ENCODE data around the gene HDAC3.
"Not testable (repeated sequence)": the region's sequence is repeated elsewhere in the genome, so short reads cannot be mapped to it uniquely, and the experiment has no call there.

HDAC3 gene

DNA sequence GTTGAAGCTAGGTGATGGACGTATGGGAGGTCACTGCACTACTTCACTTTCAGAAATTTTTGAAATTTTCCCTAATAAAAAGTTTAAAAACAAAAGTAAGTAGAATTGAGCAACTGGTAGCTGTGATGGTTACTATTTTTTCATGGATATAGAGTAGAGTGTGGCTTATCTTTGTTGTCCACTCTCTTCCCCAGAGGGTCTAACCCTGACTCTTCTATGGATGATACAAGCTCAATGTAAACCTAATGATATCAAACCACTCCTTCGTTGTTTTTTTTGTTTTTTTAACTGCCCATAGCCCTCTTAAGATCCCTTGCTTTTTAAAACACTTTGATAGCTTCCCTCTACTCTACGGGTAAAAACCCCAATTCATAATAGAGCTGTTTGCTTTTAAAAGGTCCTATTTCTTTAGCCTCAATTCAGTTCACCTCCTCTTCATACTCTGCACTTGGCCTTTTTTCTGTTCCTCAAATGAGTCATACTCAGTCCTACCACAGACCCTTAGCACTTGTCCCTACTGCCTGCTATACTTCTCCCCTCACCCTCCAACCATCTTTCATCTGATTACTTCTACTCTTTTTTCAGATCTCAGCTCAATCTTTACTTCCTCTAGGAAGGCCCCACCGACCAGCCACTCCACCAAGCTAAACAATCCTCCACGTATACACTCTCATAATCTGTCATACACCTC lies 2.6 kb downstream of the HDAC3 start:
- no peak for DNase-seq

DNA sequence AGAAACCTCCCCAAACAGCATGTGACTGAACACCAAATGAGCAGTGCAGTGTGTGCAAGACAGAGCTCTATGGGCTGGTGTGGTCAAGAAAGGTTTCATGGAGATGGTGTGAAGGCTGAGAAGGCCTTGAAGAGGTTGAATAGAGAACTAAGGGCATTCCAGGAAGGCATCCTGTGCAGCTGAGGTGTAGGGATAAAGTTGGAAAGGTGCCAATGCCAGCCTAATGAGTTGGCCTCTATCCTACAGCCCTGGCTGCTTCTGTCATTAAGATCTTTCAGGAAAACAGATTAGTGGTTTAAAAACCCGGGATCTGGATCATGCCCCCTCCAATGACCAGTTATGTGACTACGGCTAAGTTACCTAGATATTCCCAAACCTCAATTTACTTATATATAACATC lies 4.0 kb downstream of the HDAC3 start:
- DNase-seq: no peak

DNA sequence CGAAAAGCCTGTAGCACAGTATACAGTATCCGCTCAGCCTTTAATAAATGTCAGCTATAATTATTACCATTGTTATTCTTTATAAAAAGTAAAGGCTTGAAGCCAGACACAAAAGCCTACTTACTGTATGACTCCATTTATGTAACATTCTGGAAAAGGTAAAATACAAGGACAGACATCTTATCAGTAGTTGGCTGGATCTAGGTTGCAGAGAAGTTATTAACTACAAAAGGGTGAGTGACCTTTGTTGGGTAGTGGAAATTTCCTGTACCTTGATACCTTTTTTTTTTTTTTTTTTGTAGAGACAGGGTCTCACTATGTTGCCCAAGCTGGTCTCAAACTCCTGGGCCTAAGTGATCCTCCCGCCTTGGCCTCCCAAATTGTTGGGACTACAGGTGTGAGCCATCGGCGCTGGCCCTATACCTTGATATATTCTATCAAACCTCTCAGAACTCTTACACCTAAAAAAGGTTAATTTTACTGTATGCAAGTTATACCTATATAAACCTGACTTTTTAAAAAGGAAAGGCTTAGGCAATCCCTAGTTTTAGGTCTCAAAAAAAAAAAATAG lies 6.0 kb downstream of the HDAC3 start:
- no peak for DNase-seq

DNA sequence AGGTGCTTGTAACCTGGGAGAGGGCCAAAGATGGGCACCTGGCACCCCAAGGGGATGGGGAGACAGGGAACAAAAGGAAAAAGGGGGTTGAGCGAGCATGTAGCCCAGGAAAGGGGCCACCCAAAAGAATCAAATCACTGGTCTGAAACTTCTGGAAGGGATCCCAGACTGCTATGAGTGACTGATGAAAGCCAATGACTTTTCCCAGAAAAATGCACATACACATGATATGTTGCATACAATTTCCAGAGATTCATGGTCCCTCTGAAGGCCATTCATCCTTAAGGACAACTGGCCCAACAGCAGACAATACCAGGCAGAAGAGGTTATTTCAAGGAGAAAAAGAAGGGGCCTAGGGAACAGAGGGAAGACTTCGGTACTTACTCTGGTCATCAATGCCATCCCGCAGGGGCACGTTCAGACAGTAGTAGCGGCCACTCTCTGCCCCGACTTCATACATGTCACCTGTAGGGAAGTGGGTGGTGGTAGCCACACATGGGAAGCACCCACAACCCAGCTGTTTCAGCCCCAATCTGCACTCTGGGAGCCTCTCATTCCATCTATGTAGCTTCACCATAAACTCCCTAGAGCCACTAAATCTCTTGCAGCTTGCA lies 8.4 kb downstream of the HDAC3 start:
- no peak for DNase-seq

DNA sequence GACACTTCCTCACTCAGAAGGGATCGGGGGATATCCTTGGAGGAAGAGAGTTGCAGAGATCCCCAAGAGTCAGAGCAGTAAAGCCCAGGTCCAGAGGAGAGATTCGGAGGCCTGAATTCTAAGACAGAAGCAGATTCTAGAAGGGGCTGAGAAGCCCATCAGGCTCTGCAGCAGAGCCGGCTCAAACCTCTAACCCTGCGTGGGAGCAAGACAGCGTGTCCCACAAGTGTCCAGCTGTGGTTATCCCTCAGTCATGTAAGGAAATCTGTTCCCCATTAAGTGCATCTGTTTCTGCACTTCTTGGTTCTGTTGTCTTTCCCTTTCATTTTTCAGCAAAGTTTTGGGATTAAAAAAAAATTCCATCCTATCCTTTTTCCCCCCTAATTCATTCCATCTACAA lies 13.0 kb downstream of the HDAC3 start:
- no peak for DNase-seq

DNA sequence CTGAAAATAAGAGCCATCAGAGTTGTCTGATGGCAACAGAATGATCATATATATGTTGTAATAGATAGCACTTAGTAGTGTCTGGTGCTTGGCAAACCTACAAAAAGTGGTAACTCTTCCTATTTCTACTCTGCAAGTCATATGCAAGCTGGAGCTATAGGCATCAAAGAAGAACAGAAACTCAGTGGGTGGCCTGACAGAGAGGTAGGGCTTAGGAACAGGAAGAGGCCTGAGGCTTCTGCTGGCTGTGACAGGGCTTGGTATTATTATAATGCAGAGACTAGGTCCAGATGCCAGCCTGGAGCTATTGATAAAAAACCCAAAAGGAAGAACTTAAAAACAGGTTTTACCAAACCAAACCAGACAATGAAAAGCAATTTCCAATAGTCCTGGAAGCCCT lies 13.5 kb downstream of the HDAC3 start:
- no peak for DNase-seq

DNA sequence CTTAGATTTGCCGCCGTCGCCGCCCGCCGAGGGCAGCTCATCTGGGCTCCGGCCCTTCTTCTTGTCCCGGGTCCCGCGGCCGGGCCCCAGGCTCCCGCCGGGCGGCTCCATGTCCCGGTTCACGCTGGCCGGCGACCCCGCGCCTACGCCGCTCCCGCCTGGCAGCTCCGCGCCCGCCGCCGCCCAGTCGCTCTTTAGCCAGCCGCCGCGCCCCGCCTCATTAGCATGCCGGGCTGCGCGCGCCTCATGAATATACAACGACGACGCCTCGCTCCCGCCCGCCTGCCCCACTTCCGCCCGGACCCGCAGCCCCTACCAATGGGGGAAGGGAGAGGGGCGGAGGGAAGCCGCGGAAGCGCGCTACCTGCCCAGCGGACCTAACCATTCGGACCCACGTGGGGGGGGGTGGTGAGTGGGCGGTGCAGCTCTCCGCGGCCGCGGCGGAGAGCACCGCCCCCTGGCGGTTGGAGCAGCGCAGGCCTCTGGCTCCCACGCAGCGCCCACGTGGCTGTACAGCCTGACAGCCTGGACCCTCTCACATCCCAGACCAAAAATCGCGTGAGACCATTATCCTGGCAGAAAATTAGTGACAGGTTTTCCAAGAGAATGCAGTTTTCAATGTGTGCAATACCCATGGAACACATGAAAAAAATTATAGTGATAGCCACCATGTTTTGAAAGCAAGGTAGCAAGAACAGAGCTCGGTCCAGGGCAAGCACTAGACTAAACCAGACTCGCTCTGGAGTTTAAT lies 17.7 kb downstream of the HDAC3 start, which contains the start of gene DIAPH1:
TSS of gene DIAPH1 (minus strand) at position 197 of the 751 bp plus-strand sequence. CDS start at position 111, 86 bp downstream.
- DNase-seq: peak; percentile 98

DNA sequence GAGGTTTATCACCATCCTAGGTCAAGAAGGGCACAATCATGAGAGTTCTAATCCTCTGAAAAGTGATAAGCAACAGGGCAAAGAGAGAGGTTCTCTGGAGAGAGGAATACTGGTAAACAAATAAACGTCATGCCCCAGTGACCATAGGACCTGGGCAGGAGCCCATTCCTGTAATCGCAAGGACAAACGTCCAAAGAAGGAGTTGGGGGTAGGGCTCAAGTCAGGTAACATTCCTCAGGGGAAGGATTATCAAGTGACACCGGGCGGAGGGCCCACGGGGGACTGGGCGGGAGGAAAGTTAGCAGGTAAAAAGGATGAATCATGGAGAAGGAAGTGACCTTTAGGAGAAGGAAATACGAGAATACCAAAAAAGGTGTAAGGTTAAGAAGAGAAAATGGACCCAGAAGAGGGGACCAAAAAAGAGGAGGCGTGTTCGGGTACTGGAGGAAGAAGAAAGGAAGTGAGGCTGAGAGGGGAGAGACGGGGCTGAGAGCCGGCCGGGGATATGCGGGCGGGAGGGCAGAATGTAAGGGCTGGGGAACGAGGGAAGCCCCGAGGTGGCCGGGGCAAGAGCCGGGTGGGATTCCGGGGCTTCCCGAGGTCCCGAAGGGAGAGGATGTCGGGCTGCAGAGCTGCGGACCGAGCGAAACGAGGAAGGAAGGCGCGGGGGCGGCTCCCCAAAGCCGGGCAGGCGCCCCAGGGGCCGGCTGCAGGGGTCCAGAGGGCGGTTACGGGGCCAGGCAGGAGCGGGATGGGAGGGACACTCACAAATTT lies 18.4 kb downstream of the HDAC3 start:
- DNase-seq: no peak

DNA sequence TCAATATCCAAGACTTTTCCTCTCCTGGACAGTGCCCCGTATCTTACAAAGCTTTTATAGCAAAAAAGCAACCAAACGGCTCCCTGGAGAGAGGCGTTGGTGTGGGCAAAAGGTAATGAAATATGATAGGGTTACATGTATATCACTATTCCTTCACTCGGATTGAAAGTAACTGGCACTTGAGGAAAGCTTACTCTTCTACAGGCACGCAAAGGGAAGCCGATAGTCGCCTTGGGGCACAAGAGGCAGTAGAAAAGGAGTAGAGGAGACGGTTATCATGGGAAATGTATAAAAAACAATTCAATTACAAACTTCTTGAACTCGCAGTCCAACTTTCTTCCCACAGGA lies 19.0 kb downstream of the HDAC3 start:
- DNase-seq: no peak

DNA sequence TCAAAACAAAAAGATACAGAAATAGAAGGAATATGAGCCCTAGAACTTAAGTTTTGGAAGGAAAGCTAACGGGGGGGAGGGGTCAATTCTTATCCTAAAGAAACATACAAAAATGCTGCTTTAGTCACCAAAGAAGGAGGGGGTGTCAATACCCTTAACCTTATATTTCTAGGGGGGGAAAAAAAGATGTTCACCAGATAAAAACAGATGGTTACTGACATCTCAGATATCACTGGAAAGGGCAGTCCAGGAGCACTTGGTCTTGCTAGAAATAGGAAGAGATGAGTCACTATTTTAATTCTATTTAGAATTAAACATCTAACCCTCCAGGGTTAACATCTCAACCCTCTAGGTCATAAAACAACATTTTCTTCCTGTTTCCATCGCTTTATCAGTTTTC lies 19.5 kb downstream of the HDAC3 start:
- DNase-seq: no peak

DNA sequence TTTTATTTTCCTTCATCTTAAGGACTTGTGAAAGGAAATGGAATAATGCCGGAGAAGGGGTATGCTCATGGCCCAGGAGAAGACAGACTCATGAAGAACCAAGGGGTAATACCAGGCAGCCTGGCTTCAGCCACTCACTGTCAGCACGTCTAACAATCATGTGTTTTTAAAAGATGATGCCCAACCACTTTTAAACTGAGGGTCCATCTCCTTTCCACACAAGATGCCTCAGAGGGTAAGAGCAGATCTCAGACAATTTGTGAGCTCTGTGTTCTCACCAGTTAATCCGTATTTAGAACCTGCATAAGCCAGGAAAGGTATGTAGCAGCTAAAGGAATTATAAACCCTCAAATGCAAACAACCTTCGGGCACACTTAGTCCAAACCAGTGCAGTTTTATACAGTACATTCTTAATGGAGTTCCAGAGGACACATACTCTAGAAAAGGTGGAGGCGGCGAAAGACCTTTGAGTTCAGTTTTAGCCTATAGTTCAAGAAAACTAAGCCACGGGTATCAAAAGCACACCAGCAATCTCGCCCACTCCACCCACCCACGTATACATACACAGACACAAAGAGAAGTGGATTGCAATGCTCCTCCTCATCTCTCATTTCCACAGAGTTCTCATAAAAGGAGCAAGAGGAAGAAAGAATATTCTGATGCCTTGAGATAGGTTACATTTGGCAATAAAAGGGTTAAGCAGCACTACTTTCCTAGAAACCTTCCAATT lies 20.5 kb downstream of the HDAC3 start:
- no peak for DNase-seq

DNA sequence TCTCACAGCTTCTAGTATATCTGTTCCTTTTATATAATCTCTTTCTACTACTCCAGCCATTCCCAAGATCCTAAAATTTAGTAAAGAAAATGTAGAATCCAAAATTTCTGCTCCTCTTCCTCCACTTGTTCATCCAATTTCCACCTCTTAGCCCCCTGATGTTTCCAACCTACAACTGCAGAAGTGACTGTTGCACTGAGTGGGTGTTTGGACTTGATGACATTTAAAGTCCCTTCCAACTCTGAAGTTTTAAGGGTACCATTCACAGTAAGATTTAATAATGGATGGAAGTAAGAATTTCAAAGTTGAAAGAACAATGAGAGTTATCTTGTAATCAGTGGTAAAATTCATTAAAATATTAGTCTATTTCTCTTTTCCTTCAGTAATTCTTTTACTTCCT lies 23.3 kb downstream of the HDAC3 start:
- DNase-seq: no peak

DNA sequence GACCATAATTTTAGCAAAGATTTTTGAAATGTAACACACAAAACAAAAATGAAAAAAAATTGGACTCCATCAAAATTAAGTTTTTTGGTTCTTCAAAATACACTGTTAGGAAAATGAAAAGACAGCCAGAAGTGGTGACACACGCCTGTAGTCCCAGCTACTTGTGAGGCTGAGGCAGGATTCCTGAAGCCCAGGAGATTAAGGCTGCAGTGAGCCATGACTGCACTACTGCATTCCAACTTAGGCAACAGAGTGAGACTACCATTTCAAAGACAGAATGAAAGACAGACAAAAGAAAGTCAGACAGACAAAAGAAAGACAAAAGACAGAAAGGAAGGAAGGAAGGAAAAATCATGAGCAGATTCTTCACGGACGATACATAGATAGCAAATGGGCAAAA lies 25.4 kb downstream of the HDAC3 start:
- no peak for DNase-seq

DNA sequence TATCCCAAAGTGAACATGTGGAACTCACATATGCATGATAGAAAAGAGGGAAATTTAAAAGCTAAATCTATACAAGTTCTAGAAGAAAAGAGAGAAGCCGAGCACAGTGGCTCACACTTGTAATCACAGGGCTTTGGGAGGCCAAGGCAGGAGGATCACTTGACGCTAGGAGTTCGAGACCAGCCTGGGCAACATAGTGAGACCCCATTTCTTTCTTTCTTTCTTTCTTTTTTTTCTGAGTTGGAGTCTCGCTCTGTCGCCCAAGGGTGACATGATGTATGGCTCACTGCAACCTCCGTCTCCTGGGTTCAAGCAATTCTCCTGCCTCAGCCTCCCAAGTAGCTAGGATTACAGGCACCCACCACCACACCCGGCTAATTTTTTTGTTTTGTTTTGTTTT lies 26.7 kb downstream of the HDAC3 start:
- DNase-seq: not testable (repeated sequence)

DNA sequence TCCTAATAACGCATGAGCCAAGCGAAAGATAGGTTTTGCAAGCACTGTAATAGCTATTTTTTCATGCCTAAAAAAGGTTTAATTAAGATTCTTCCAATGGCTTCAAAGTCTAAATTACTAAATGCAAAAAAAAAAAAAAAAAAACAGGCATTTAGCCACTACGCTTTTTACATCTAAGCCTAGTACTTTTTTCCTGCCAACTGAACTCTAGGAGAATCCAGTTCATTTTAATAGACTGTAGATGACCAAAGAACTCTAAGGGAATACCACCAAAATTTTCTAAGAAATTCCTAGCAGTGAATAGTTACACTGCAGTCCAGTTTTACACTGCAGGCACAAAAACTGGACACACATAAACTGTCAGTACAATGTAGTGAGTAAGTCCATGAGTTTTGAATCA lies 27.6 kb downstream of the HDAC3 start:
- DNase-seq: no peak

DNA sequence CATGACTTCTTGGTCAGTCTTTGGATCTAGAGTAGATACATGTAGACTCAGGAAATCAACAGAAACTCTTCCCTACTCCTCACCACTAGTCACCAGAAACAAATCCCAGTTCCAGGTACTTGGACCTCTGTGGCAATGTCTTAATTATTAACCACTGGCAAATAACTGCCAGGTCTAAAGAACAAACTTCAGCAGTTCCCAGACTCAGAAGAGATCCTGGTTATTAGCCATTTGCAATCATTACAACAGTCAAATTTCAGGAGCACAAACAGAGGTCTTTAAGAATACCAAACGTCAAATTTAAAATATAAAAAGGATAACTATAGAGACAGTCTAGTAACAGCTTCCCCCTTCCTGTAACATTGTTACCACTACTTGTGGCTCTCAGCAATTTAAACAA lies 28.1 kb downstream of the HDAC3 start:
- DNase-seq: no peak

DNA sequence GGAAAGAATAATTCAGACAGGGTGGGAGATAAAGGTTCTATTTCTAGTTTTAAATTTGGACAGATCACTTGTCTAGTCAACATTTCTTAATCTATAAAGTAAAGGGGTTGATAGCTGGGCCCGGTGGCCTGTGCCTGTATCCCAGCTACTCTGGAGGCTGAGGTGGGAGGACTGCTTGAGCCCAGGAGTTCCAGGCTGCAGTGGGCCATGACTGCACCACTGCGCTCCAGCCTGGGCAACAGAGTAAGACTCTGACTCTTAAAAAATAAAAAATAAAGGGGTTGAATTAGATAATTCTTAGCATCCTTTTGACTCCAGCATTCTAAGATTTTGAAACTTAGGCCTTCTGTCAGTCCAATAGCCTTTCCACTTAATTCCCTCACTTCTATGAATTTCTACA lies 28.6 kb downstream of the HDAC3 start:
- no peak for DNase-seq

DNA sequence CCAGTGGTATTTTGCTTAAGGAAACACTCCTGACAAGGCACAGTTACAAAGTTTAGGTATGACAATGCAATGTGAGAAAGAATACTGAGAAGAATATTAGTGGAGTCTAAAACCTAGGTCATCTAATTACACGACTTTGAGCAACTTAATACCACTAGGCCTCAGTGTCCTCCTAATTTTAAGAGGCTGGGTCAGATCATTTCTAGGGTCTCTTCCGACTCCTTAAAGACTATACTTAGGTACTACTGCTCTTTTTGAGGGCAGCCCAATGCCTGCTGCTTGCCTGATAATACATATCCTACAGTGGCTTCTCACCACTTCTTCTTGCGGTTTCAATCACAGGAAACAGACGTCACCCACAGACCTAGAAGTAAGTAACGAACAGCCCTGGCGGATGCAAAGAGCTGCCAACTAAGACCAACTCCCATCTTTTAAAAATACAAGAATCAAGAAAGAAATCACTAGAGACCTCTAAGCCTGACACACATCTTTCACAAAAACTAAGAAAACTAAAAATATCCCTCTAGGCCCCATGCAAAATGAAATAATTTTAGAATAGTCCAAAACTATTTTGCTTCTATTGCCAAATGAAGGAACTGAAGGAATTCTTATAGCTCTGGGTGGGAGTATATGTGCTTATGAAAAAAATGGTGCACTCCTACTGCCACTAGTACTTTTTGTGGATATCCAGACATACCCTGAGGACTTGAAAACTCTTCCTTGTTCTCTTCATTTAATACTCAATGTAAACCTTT lies 30.9 kb downstream of the HDAC3 start:
- DNase-seq: peak; percentile 47

DNA sequence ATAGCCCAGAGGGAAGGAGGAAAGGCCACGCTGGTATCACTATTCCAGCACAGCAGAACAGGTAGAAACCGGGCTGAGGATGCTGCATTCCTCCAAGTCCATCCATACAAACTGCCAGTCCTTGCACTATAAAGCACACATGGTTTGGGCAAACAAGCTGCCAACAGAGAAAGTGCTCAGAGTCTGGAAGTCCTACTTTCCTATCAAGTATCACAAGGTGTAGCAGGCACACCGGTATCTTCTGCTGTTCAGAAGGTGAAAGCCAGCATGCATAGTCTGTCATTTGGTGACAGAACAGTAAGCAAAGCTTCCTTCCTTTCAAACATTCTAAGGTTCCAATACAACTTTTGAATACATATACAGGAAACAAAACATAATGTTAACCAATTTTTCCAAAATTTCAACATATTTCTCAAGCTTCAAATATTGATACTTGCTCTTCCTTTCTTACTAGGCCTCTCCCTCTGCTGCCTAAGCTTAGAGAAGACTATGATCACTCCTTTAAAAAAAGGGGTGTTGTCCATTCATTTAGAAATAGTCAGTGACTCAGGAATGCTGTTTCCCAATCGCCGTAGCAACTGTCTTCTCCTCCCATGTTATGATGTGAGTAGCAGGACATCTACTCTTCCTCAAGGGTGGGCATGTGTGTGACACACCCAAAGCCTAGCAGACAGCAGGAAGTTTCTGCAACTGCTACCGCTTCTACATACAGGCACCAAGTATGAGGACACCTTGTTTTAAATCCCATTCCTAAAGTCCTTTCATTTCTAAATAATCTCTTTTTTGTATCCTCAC lies 32.5 kb downstream of the HDAC3 start:
- DNase-seq: no peak

DNA sequence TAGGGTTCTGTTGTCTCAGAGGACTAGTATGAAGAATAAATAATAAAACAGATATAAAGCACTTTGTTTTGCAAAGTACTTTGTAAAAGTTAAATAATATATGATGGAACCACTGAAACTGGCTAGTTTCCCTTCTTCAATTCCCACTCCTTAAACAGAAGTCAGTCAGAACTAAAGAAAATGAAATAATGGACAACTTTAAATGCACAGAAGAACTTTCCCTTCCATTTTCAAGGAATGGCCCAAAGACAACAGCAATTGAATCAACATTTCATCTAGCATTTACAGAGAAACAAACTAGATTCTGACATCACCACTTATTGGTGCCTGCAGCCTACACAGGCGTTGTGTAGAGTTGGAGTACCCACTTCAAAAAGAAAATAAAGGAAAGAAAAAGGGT lies 34.0 kb downstream of the HDAC3 start:
- no peak for DNase-seq
